Measurements from ENCODE around the gene DEFB115. TPM values are rescaled to one million over a fixed set of nuclear protein-coding genes. Genes with fewer than 3 reads are reported as not detected.
"Not testable (repeated sequence)": the region's sequence is repeated elsewhere in the genome, so short reads cannot be mapped to it uniquely, and the experiment has no call there.

The DEFB115 gene
- total RNA-seq, 1 donor from 2014 or later = not detected

- ChIA-PET POLR2A (no interaction called here), CTCF (no interaction called here)
- ATAC-seq (ENCODE audit: low read depth) = no peak
- Mint-ChIP-seq H3K36me3 (ENCODE audit: low read depth) (no peaks in the 10 kb centered on the region), H3K27me3 (no peaks in the 10 kb centered on the region), H3K9me3 (peaks cover 10% of the 10 kb centered on the region), H3K27ac (no peak overlapping the region), H3K4me1 (no peaks in the 10 kb centered on the region), H3K4me3 (no peak overlapping the region)
- no peak for DNase-seq
- intact Hi-C loops (cut with micrococcal nuclease) = no loop called here
- TF ChIP-seq CTCF (IDR thresholded peaks at IDR 0.05) = no peak
These were observed 3.0 kb downstream of the DEFB115 start for GRCh38 chr20:31260326-31260932.

- POLR2A ChIA-PET = no interaction called here
These were observed 17.0 kb downstream of the DEFB115 start for GRCh38 chr20:31274441-31274840.

GRCh38 chr20:31278178-31278577 lies 20.7 kb downstream of the DEFB115 start:
- POLR2A ChIA-PET = no interaction called here

More at GRCh38 chr20:31274441-31274840, 17.0 kb downstream of the DEFB115 start:
- Mint-ChIP-seq H3K27me3 (no peaks in the 10 kb centered on the region), H3K4me1 (no peaks in the 10 kb centered on the region), H3K4me3 (no peak overlapping the region), H3K27ac (no peak overlapping the region), H3K9me3 (peaks cover 29% of the 10 kb centered on the region), H3K36me3 (ENCODE audit: low read depth) (no peaks in the 10 kb centered on the region)
- CTCF ChIA-PET = no interaction called here
- DNase-seq (no peak), ATAC-seq (ENCODE audit: low read depth) (no peak)
- no peak for TF ChIP-seq CTCF (IDR thresholded peaks at IDR 0.05)
- intact Hi-C loops (cut with micrococcal nuclease) = no loop called here

GRCh38 chr20:31284964-31285363 lies 27.5 kb downstream of the DEFB115 start:
- peaks cover 26% of the 10 kb centered on the region for H3K9me3 Mint-ChIP-seq
- POLR2A ChIA-PET; H3K27me3 Mint-ChIP-seq; DNase-seq; H3K4me1 Mint-ChIP-seq; CTCF ChIA-PET; H3K36me3 Mint-ChIP-seq (ENCODE audit: low read depth); H3K4me3 Mint-ChIP-seq; H3K27ac Mint-ChIP-seq; intact Hi-C loops (cut with micrococcal nuclease); ATAC-seq (ENCODE audit: low read depth): not testable (repeated sequence)

More at GRCh38 chr20:31278178-31278577, 20.7 kb downstream of the DEFB115 start:
- CTCF ChIA-PET = no interaction called here
- H3K27me3 Mint-ChIP-seq = no peaks in the 10 kb centered on the region
- intact Hi-C loops (cut with micrococcal nuclease) = no loop called here
- H3K4me3 Mint-ChIP-seq = no peak overlapping the region
- H3K27ac Mint-ChIP-seq = no peak overlapping the region
- H3K4me1 Mint-ChIP-seq = no peaks in the 10 kb centered on the region
- H3K36me3 Mint-ChIP-seq (ENCODE audit: low read depth) = no peaks in the 10 kb centered on the region
- ATAC-seq (ENCODE audit: low read depth) = no peak
- peaks cover 15% of the 10 kb centered on the region for H3K9me3 Mint-ChIP-seq
- no peak for DNase-seq
- TF ChIP-seq CTCF (IDR thresholded peaks at IDR 0.05) = no peak

- no peaks in the 10 kb centered on the region for H3K4me1 Mint-ChIP-seq
- CTCF ChIA-PET = no interaction called here
These were observed 51.2 kb downstream of the DEFB115 start, which contains the start of gene DEFB116 for GRCh38 chr20:31308535-31309162. TSS of gene DEFB116 (minus strand) at chr20:31308585. CDS start at chr20:31308585, 0 bp downstream.

More at GRCh38 chr20:31308535-31309162, 51.2 kb downstream of the DEFB115 start, which contains the start of gene DEFB116:
- ATAC-seq (ENCODE audit: low read depth) (no peak), DNase-seq (no peak)
- no peak within 1 kb of the TSS for H3K4me3 Mint-ChIP-seq
- H3K36me3 Mint-ChIP-seq (ENCODE audit: low read depth) = no peaks in the 10 kb centered on the region
- H3K27ac Mint-ChIP-seq = no peak within 1 kb of the TSS
- POLR2A ChIA-PET = no interaction called here
- H3K27me3 Mint-ChIP-seq = no peaks in the 10 kb centered on the region
- TF ChIP-seq CTCF (IDR thresholded peaks at IDR 0.05) = no peak
- H3K9me3 Mint-ChIP-seq = peaks cover 3% of the 10 kb centered on the region
- intact Hi-C loops (cut with micrococcal nuclease) = no loop called here

Other genes with a start within 250 kb of the DEFB115 start
- not detected in 2 replicates for gene DEFB116, start 50.9 kb downstream of the DEFB115 start, total RNA-seq
- not detected in 2 replicates for gene DEFB118, start 110.9 kb downstream of the DEFB115 start, total RNA-seq
- not detected in 2 replicates for gene DEFB119, start 132.9 kb downstream of the DEFB115 start, total RNA-seq
- gene DEFB121, start 148.6 kb downstream of the DEFB115 start, total RNA-seq = not detected in 2 replicates
- not detected in 2 replicates for gene DEFB123, start 183.0 kb downstream of the DEFB115 start, total RNA-seq
- not detected in 2 replicates for gene DEFB124, start 217.5 kb downstream of the DEFB115 start, total RNA-seq
- gene REM1, start 217.6 kb downstream of the DEFB115 start, total RNA-seq = not detected in 2 replicates

All from activated B cell treated with CpG ODN at 0.5 μM for 24 hours (primary cell).